Thyroid gland (tissue), 4 donors: ENCODE data around the gene FBRSL1. TPM values are rescaled to one million over a fixed set of nuclear protein-coding genes. Genes with fewer than 3 reads are reported as not detected.
A peak's percentile ranks its signal among the peaks of the same experiment; 100 is the strongest.

Experiments used
- DNase-seq, 2 donors: peaks; one replicate each; pipeline ENCODE4 v3.0.0-alpha.2; 2019
- H3K27ac ChIP-seq, 3 donors: fragments of 200-600 bp; sonication (generic); 1 replicate in 2 of 3; 2 replicates in 1 of 3; pipeline ENCODE4 v1.5.1; 2016 to 2019; ENCODE audit warnings: mild to moderate bottlenecking in 1 of 3, moderate library complexity in 1 of 3
- H3K27me3 ChIP-seq: fragments of 200-600 bp; sonication (generic); one replicate; pipeline ENCODE4 v1.5.1; 2019
- H3K36me3 ChIP-seq, 2 donors: fragments of 200-600 bp; sonication (generic); one replicate each; pipeline ENCODE4 v1.5.1; 2016 to 2019
- H3K4me1 ChIP-seq, 2 donors: fragments of 200-600 bp; sonication (generic); one replicate each; pipeline ENCODE4 v1.5.1; 2017 to 2019
- H3K4me3 ChIP-seq, 3 donors: fragments of 200-600 bp; sonication (generic); replicated peaks in 1 of 3; 1 replicate in 2 of 3; 2 replicates in 1 of 3; pipeline ENCODE4 v1.5.1; 2016; ENCODE audit warnings: mild to moderate bottlenecking in 1 of 3
- H3K9me3 ChIP-seq: fragments of 200-600 bp; sonication (generic); one replicate; pipeline ENCODE4 v1.5.1; 2017
- CTCF ChIP-seq, 6 experiments: fragments of 200-600 bp in 3 of 6; fragments of 450-650 bp in 3 of 6; sonication (generic) in 3 of 6; IDR thresholded peaks; one replicate each; pipeline ENCODE4 v1.5.1; 2016 to 2019; ENCODE audit warnings: antibody characterized with exemption in 6 of 6, mild to moderate bottlenecking in 2 of 6, inconsistent platforms in 1 of 6, moderate library complexity in 1 of 6
- POLR2A ChIP-seq, 2 donors: fragments of 450-650 bp; IDR thresholded peaks; one replicate each; pipeline ENCODE4 v1.6.1; 2017; ENCODE audit warnings: antibody characterized with exemption in 2 of 2, mild to moderate bottlenecking in 2 of 2, moderate library complexity in 1 of 2
- WGBS, 2 donors: methylation state at CpG; one replicate each; pipeline ENCODE4 v1.1.5; 2017; 5-methylcytosine and 5-hydroxymethylcytosine counted together
- intact Hi-C: fragments of 100-400 bp; cut with DNase I; formaldehyde crosslinking; loops from one replicate; pipeline ENCODE4 v1.15.1; 2023
- total RNA-seq, 4 donors: library from RNA; depleted of rRNA; stranded (reverse); fragments of >200 nt; gene quantifications; one replicate each; pipeline ENCODE4 v1.2.3, GENCODE V29; 2016

Gene FBRSL1
- total RNA-seq, 4 donors from 2014 or later, result 9.2 to 19.7 (median 12.0) TPM

DNA sequence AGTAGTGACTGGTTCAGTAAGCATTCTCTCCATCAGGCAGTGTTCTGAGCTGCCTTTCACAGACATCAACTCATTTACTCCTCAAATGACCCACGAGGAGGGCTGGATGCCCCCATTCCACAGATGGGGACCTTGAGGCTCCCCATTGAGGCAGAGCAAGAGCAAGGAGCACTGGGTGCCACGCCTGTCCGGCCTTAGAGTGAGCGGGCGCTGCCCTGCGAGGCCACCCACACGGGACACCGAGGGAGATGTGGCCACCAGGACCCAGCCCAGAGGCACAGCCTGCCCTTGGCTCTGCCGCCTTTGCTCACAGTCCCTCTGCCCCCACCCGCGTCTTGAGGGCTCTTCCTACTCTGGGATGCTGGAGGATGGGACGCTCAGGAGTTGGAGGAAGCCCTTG is 3.0 kb downstream of the FBRSL1 start:
- Histone ChIP-seq H3K9me3 (no peaks in the 10 kb centered on the region), H3K4me3 (no peak overlapping the region), H3K27me3 (no peaks in the 10 kb centered on the region), H3K4me1 (peaks cover 38 to 63% of the 10 kb centered on the region in 2 donors), H3K27ac (no peak overlapping the region), H3K36me3 (no peaks in the 10 kb centered on the region)
- DNase-seq, result no peak
- WGBS, 2 donors, result 86 to 89% methylated on average over 8 to 11 of the region's 12 CpGs
- intact Hi-C loops, result loop anchor here (10.0 kb wide), 1 partner anchor 348 kb away; the partner anchor contains the start of genes DDX51 and NOC4L
- TF ChIP-seq CTCF (IDR thresholded peaks at IDR 0.05) (no peak), POLR2A (IDR thresholded peaks at IDR 0.05) (no peak)

DNA sequence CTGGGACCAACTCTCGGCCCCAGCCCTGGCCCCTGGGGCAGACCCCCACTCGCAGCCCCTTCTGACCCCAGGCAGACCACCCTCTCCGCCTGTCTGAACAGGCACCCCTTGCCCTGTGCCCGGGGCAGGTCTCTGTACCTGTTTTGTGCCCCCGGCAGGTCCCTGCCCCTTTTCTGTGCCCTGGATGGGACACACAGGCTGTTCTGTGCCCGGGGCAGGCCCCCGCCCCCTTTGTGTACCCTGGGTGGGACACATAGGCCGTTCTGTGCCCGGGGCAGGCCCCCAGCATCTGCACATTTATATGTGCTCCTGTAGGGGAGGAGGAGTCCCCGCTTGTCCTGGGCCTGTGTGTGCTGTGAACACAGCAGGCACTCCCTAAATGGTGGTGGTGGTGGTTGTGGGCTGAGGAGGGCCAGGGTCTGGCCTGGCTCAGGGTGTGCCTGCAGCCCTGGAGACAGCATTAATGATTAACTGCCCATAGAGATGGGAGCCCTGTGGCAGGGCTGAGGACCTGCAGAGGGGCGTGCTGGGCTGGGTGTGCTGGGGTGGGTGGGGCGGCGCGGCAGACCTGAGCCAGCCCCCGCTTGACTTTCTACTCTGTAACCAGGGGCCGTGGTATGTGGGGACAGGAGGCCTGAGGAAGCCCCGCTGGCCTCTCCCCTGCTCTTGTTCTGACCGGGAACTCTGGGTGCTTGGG is 3.7 kb downstream of the FBRSL1 start:
- Histone ChIP-seq H3K27me3 (no peaks in the 10 kb centered on the region), H3K27ac (no peak overlapping the region), H3K36me3 (no peaks in the 10 kb centered on the region), H3K4me3 (no peak overlapping the region), H3K4me1 (peaks cover 38 to 63% of the 10 kb centered on the region in 2 donors), H3K9me3 (no peaks in the 10 kb centered on the region)
- DNase-seq, result no peak
- TF ChIP-seq POLR2A (IDR thresholded peaks at IDR 0.05) (no peak), CTCF (IDR thresholded peaks at IDR 0.05) (no peak)
- WGBS, 2 donors, result 79 to 81% methylated on average over 11 to 16 of the region's 18 CpGs
- intact Hi-C loops, result loop anchor here (10.0 kb wide), 1 partner anchor 349 kb away; the partner anchor contains the start of genes DDX51 and NOC4L

GRCh38 chr12:132494294-132495164 is 4.6 kb downstream of the FBRSL1 start:
- Histone ChIP-seq H3K36me3 (no peaks in the 10 kb centered on the region), H3K4me3 (no peak overlapping the region), H3K9me3 (no peaks in the 10 kb centered on the region), H3K4me1 (peaks cover 38 to 68% of the 10 kb centered on the region in 2 donors), H3K27me3 (no peaks in the 10 kb centered on the region), H3K27ac (no peak overlapping the region)
- 76 to 78% methylated on average over 22 to 23 of the region's 25 CpGs for WGBS, 2 donors
- DNase-seq, result peak; percentile 67 to 78
- TF ChIP-seq CTCF (IDR thresholded peaks at IDR 0.05), result no peak
- no peak for TF ChIP-seq POLR2A (IDR thresholded peaks at IDR 0.05)
- intact Hi-C loops, result loop anchor here (10.0 kb wide), 1 partner anchor 350 kb away; the partner anchor contains the start of genes DDX51 and NOC4L

DNA sequence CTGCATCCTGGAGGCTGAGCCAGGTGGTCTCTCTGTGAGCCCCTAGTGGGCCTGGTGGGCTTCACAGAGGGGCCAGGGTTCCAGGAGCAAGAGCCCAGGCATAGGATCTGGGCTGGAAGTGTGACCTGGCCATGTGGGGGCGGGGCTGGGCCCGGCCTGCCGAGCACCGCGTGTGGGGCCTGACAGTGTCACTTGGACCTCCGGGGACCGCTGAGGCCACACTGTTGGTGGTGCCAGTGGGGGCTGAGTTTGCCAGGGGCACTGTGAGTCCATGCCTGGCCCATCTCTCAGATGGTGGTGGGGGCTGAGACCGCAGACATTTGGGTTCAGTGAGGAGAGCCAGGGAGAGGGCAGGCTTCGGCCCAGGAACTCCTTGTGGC is 5.2 kb downstream of the FBRSL1 start:
- DNase-seq, result no peak

More for the DNA sequence above, 5.2 kb downstream of the FBRSL1 start:
- Histone ChIP-seq H3K36me3 (no peaks in the 10 kb centered on the region), H3K27me3 (no peaks in the 10 kb centered on the region), H3K27ac (no peak overlapping the region), H3K4me3 (no peak overlapping the region), H3K4me1 (peaks cover 38 to 74% of the 10 kb centered on the region in 2 donors), H3K9me3 (no peaks in the 10 kb centered on the region)
- WGBS, 2 donors, result 75 to 92% methylated on average over 2 of the region's 9 CpGs
- no peak for TF ChIP-seq CTCF (IDR thresholded peaks at IDR 0.05)
- no peak for TF ChIP-seq POLR2A (IDR thresholded peaks at IDR 0.05)
- intact Hi-C loops, result loop anchor here (10.0 kb wide), 1 partner anchor 350 kb away; the partner anchor contains the start of genes DDX51 and NOC4L
